ENCODE results near the gene HAUS2.

The HAUS2 gene

DNA sequence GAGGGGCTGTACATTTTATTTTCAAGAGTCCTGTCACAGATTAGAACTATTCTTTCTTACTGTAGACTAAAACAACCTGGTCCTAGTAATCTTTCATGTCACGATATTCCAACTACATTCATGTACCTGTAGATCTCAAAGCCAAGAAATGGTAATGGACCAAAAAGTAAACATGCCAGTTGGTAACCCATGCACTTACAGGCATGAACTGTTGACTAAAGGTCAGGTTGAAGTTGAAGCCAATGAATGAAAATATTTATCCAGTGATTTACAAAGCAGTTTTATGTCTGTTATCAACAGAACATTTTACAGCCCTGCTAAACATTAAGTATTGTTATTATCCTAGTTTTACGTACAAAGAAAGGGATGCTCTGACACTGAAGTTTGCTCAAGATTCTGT, 25.3 kb upstream of the HAUS2 start:
- no peaks in the 10 kb centered on the region for H3K4me1 ChIP-seq (ENCODE audit: insufficient read depth, poor library complexity, severe bottlenecking)
- no peak overlapping the region for H3K27ac ChIP-seq (ENCODE audit: poor library complexity, severe bottlenecking)
- H3K36me3 ChIP-seq (ENCODE audit: low read depth), result peaks cover 70% of the 10 kb centered on the region
- H3K4me3 ChIP-seq (ENCODE audit: severe bottlenecking), result no peak overlapping the region
- no peak for ATAC-seq (ENCODE audit: low read depth)
- DNase-seq (ENCODE audit: low spot score), result no peak
- H3K9me3 ChIP-seq (ENCODE audit: severe bottlenecking), result no peaks in the 10 kb centered on the region
- H3K27me3 ChIP-seq (ENCODE audit: insufficient read depth, poor library complexity, severe bottlenecking), result no peaks in the 10 kb centered on the region
- TF ChIP-seq, protein P1, sequence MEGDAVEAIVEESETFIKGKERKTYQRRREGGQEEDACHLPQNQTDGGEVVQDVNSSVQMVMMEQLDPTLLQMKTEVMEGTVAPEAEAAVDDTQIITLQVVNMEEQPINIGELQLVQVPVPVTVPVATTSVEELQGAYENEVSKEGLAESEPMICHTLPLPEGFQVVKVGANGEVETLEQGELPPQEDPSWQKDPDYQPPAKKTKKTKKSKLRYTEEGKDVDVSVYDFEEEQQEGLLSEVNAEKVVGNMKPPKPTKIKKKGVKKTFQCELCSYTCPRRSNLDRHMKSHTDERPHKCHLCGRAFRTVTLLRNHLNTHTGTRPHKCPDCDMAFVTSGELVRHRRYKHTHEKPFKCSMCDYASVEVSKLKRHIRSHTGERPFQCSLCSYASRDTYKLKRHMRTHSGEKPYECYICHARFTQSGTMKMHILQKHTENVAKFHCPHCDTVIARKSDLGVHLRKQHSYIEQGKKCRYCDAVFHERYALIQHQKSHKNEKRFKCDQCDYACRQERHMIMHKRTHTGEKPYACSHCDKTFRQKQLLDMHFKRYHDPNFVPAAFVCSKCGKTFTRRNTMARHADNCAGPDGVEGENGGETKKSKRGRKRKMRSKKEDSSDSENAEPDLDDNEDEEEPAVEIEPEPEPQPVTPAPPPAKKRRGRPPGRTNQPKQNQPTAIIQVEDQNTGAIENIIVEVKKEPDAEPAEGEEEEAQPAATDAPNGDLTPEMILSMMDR (IDR thresholded peaks at IDR 0.05; ENCODE audit: poor library complexity, severe bottlenecking), result no peak

DNA sequence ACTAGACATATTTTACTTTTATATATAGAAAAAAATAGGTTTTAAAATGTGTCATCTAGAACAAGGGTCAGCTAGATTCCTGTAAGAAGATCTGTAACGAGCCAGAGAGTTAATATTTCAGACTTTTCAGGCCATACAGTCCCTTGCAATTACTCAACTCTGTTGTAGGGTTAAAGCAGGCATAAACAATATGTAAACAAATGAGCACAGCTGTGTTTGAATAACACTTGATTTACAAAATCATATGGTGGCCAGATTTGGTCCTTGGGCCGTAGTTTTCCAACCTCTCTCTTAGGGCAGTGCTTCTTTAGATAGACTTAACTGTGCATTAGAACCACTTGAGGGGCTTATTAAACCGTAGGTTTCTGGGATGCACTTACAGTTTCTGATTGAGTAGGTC, 19.7 kb upstream of the HAUS2 start:
- Histone ChIP-seq H3K9me3 (ENCODE audit: severe bottlenecking) (no peaks in the 10 kb centered on the region), H3K27me3 (ENCODE audit: insufficient read depth, poor library complexity, severe bottlenecking) (no peaks in the 10 kb centered on the region), H3K4me3 (ENCODE audit: severe bottlenecking) (no peak overlapping the region), H3K36me3 (ENCODE audit: low read depth) (peaks cover 67% of the 10 kb centered on the region), H3K4me1 (ENCODE audit: insufficient read depth, poor library complexity, severe bottlenecking) (no peaks in the 10 kb centered on the region), H3K27ac (ENCODE audit: poor library complexity, severe bottlenecking) (no peak overlapping the region)
- DNase-seq (ENCODE audit: low spot score) (no peak), ATAC-seq (ENCODE audit: low read depth) (no peak)
- TF ChIP-seq, protein P1 (IDR thresholded peaks at IDR 0.05; ENCODE audit: poor library complexity, severe bottlenecking), result no peak

DNA sequence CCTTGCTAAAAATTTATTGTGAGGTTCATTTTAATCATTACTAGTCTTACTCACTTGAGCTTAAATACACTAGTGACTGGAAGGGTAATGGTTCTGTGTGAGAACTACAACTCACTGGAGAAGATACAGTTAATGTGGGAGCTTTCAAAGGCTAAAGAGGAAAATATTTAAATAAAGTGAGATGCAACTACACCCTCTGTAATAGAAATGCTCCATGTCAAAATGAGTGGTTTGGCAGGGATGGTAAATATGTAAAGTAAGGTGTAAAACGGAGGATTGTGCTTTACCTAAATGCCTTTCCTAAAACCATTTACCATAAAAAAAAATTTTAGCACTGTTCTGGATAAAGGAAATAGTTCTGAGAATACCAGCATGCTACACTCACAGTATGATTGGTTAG, 15.4 kb upstream of the HAUS2 start:
- ATAC-seq (ENCODE audit: low read depth) (no peak), DNase-seq (ENCODE audit: low spot score) (no peak)
- H3K27me3 ChIP-seq (ENCODE audit: insufficient read depth, poor library complexity, severe bottlenecking), result no peaks in the 10 kb centered on the region
- no peaks in the 10 kb centered on the region for H3K9me3 ChIP-seq (ENCODE audit: severe bottlenecking)
- H3K4me1 ChIP-seq (ENCODE audit: insufficient read depth, poor library complexity, severe bottlenecking), result no peaks in the 10 kb centered on the region
- peaks cover 69% of the 10 kb centered on the region for H3K36me3 ChIP-seq (ENCODE audit: low read depth)
- TF ChIP-seq, protein P1 (IDR thresholded peaks at IDR 0.05; ENCODE audit: poor library complexity, severe bottlenecking), result no peak
- no peak overlapping the region for H3K27ac ChIP-seq (ENCODE audit: poor library complexity, severe bottlenecking)
- no peak overlapping the region for H3K4me3 ChIP-seq (ENCODE audit: severe bottlenecking)

DNA sequence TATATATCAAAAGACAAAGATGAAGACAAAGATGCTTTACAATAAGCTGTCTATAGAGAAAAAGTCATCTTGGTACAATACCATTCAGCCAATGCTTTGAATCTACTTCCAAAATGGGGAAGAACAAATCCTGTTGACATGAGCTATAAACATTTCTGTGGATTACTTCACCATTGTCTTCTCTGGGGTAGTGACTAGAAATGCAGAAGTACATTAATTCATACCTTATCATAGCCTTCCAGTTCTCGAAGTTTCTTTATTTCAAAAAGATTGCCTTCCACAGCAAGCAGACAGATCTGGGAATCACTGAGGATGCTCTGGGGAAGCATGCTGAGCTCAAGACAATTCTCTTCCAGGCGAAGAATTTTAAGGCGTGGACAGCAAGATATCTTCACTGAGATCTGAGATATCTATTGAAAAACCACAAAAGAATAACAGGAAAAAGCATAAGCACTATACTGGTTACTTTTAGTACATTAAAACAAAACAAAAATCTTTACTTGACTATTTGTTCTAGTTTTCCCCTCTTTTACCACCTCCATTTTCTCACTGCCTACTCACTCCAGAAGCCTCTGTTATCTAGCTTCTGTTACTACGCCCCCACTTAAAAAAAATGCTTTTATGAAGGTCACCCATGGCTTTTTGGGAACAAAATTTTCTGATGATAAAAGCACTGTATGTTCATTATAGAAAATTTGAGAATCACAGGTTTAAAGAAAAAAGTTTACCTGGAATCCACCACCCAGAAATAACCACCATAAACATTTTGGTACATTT, 3.6 kb upstream of the HAUS2 start:
- ATAC-seq (ENCODE audit: low read depth) (no peak), DNase-seq (ENCODE audit: low spot score) (no peak)

DNA sequence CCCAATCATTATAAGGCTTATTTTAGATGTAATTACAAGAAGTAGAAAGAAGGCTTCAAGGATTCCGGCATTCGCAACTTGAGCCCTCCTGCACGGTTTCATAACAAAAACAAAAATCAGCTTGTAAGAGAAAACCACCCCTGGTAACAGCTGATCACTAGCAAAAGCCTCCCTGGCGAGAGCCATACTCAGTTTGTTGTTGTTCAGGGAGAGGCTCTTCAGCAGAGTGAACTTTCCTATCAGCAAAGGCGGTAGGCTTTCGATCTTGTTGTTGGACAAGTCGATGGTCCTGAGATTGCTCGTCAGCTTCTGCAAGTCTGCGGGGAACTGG, 755 bp upstream of the HAUS2 start:
- H3K9me3 ChIP-seq (ENCODE audit: severe bottlenecking), result no peaks in the 10 kb centered on the region
- H3K4me1 ChIP-seq (ENCODE audit: insufficient read depth, poor library complexity, severe bottlenecking), result peaks cover 11% of the 10 kb centered on the region
- DNase-seq (ENCODE audit: low spot score) (no peak), ATAC-seq (ENCODE audit: low read depth) (peak; percentile 41)
- TF ChIP-seq, protein P1 (IDR thresholded peaks at IDR 0.05; ENCODE audit: poor library complexity, severe bottlenecking), result no peak
- H3K27ac ChIP-seq (ENCODE audit: poor library complexity, severe bottlenecking), result peak overlapping the region; percentile 41
- no peaks in the 10 kb centered on the region for H3K27me3 ChIP-seq (ENCODE audit: insufficient read depth, poor library complexity, severe bottlenecking)
- peaks cover 54% of the 10 kb centered on the region for H3K36me3 ChIP-seq (ENCODE audit: low read depth)
- H3K4me3 ChIP-seq (ENCODE audit: severe bottlenecking), result peak overlapping the region; percentile 95

More for the DNA sequence above, 3.6 kb upstream of the HAUS2 start:
- H3K9me3 ChIP-seq (ENCODE audit: severe bottlenecking), result no peaks in the 10 kb centered on the region
- H3K27me3 ChIP-seq (ENCODE audit: insufficient read depth, poor library complexity, severe bottlenecking), result no peaks in the 10 kb centered on the region
- H3K4me1 ChIP-seq (ENCODE audit: insufficient read depth, poor library complexity, severe bottlenecking), result peaks cover 11% of the 10 kb centered on the region
- H3K27ac ChIP-seq (ENCODE audit: poor library complexity, severe bottlenecking), result no peak overlapping the region
- TF ChIP-seq, protein P1 (IDR thresholded peaks at IDR 0.05; ENCODE audit: poor library complexity, severe bottlenecking), result no peak
- no peak overlapping the region for H3K4me3 ChIP-seq (ENCODE audit: severe bottlenecking)
- peaks cover 50% of the 10 kb centered on the region for H3K36me3 ChIP-seq (ENCODE audit: low read depth)

Data from RWPE2 (cell line).